Measurements from ENCODE around the gene ADAMTS15. TPM values are rescaled to one million over a fixed set of nuclear protein-coding genes. Genes with fewer than 3 reads are reported as not detected.

The ADAMTS15 gene
- total RNA-seq, 1 donor from 2014 or later, result 0.15 TPM

DNA sequence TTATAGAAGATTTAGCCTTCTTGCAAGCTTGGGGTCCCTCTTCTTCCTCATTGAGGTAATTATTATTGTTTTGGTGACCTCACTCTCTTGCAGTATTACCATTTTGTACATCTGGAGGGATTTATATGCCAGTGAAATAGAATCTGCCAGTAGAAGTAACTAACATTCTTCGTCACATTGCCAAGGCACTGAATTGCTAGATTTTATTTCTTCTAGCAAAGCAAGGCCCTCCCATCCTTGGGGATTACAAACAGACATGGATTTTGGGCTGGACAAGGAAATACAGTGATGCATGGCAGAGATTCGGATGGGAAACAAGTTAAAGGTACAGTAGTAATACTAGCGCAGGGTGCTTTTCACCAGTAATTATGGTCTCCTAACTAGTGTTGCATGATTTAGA is 7.8 kb downstream of the ADAMTS15 start:
- DNase-seq (ENCODE audit: low spot score) (no peak), ATAC-seq (no peak)

- ATAC-seq (no peak), DNase-seq (ENCODE audit: low spot score) (no peak)
Observed at GRCh38 chr11:130457623-130458409, 9.4 kb downstream of the ADAMTS15 start.

DNA sequence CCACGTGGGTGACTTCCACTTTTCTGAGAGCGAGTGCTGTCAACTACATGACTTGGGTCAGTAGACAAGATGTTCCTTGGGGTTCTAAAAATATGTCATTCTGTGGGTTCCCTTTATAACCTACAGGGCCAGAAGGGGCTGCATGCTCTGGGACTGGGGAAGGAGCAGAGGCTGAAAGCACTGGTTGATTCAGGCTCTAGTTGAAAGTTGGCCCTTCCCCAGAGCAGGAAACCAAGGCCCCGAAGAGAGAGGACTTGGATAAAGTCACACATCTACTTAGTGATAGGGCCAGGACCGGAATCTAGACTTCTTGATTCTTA is 9.9 kb downstream of the ADAMTS15 start:
- ATAC-seq (no peak), DNase-seq (ENCODE audit: low spot score) (no peak)

DNA sequence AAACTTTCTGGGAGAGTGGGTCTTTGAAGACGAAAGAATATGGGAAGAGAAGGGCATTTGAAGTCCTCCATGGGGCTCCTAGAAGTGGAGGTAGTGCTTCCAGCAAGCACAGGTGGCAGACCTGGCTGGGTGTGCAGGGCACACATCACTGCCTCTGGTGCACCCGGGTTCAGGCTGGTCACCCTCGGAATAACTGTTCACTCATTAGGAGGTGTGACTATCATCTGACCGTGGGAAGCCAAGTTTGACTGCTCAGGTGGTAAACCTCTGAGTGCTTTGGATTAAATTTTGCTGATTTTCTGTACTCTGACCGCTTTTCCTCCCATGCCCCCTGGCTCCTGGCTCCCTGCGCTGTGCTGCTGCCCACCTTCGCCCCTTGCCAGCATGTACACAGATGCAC is 11.1 kb downstream of the ADAMTS15 start:
- DNase-seq (ENCODE audit: low spot score) (no peak), ATAC-seq (no peak)

- DNase-seq (ENCODE audit: low spot score) (no peak), ATAC-seq (no peak)
Observed at GRCh38 chr11:130462101-130462885, 13.8 kb downstream of the ADAMTS15 start.

GRCh38 chr11:130462931-130463330 is 14.5 kb downstream of the ADAMTS15 start:
- no peak for ATAC-seq
- DNase-seq (ENCODE audit: low spot score), result no peak

DNA sequence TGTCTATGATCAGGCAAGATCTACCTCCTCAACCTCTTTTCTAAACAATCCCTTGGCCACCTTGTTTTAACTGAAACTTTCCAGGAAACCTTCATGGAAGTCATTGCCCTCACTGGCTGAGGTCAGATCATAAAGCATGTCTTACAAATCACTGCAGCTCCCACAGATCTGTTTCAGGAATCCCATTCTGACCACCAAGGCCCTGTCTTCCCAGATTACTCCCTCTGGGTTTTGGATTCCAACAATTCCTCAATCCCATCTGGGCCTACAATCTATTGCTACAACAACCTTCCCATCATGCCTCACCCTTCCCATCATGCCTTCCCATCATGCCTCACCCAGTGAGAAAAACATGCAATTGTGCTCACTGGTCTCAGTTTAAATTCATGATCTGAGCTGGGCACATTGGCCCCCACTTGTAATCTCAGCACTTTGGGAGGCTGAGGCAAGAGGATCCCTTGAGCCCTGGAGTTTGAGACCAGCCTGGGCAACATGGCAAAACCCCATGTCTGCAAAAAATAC is 15.9 kb downstream of the ADAMTS15 start:
- no peak for DNase-seq (ENCODE audit: low spot score)
- ATAC-seq, result no peak

GRCh38 chr11:130465263-130465662 is 16.8 kb downstream of the ADAMTS15 start:
- DNase-seq (ENCODE audit: low spot score), result no peak
- no peak for ATAC-seq

GRCh38 chr11:130467116-130467900 is 18.9 kb downstream of the ADAMTS15 start:
- no peak for ATAC-seq
- no peak for DNase-seq (ENCODE audit: low spot score)

GRCh38 chr11:130469181-130469580 is 20.7 kb downstream of the ADAMTS15 start:
- ATAC-seq (no peak), DNase-seq (ENCODE audit: low spot score) (no peak)

GRCh38 chr11:130470832-130471706 is 22.6 kb downstream of the ADAMTS15 start:
- DNase-seq (ENCODE audit: low spot score), result peak; percentile 35
- no peak for ATAC-seq

DNA sequence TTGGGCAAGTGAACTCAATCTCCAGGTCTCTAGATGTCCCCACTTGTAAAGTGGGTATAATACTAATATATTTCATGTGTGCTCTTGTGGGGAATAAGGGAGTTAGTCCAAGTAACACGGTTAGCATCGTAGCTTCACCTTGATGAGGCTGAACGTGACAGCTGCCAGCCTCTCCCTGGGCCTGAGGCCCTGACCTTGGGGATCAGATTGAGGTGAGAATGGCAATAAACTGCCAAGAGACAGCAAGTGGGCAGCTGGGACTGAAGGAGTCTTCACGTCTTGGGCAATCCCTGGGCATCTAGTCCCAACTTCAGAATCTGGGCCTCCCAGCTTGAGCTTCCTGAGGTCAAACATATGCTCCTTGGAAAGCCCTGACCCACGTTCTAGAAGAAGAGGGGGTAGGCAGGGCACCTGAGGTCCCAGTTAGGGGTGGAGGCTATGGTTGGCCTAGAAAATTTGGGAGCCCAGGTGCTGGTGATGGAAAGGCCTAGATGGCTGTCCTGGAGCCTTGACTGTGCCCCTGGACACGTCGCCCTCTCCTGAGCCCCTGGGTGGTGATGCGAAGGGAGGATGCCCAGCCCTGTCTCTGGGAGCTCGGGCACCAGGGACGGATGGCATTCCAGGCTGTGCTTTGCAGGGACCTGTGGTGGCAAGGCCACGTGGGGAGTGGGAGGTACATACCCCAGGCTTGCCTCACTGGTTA is 23.4 kb downstream of the ADAMTS15 start:
- DNase-seq (ENCODE audit: low spot score) (peak; percentile 15), ATAC-seq (no peak)

DNA sequence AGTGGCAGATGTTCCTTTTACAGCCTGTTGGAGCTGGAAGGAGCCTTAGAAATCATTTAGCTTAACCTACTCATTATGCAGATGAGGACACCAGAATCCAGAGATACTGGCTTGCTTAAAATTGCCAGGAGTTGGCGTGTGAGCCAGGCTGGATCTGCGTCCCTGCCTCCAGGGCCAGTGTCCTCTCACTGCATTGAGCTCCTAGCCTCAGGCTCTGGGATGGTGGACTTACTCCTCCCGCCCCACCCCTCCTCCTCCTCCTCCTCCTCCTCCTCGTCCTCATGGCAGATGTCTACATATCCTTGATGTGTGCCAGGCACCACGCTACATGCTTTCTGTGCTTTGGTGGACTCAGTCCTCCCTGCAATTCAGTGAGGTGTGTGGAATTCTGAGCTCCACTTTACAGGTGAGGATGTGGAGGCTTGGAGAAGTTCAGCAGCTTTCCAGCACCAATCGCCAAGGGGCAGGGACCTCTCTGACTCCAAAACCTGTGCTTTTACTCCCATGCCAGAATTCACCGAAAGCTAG is 24.1 kb downstream of the ADAMTS15 start:
- ATAC-seq, result no peak
- peak; percentile 8 for DNase-seq (ENCODE audit: low spot score)

- ATAC-seq (no peak), DNase-seq (ENCODE audit: low spot score) (peak; percentile 41)
Observed at GRCh38 chr11:130473056-130473794, 24.8 kb downstream of the ADAMTS15 start.

GRCh38 chr11:130473795-130474377 is 25.4 kb downstream of the ADAMTS15 start:
- ATAC-seq, result no peak
- no peak for DNase-seq (ENCODE audit: low spot score)

GRCh38 chr11:130474637-130475400 is 26.4 kb downstream of the ADAMTS15 start:
- peak; percentile 28 for DNase-seq (ENCODE audit: low spot score)
- ATAC-seq, result no peak

- ATAC-seq, result no peak
- peak; percentile 18 for DNase-seq (ENCODE audit: low spot score)
Observed at GRCh38 chr11:130475426-130476053, 27.1 kb downstream of the ADAMTS15 start.
